Measurements from ENCODE around the gene TMC7.

GRCh38 chr16:18965555-18965954 is 18.2 kb upstream of the TMC7 start:
- TF ChIP-seq CTCF (IDR thresholded peaks at IDR 0.05; ENCODE audit: insufficient read depth, low read length, poor library complexity, severe bottlenecking) (no peak), EZH2phosphoT487 (conservative IDR thresholded peaks at IDR 0.05; ENCODE audit: low read length) (no peak)

Data from SU-DHL-6 (cell line).